Endothelial cell of umbilical vein (primary cell): ENCODE measurements around the gene TMSB10. TPM values are rescaled to one million over a fixed set of nuclear protein-coding genes. Genes with fewer than 3 reads are reported as not detected.

ENCODE experiments used
- BruUV-seq: library from RNA; stranded (reverse); fragments of 400-500 nt; replicated peaks from 2 replicates; lab custom pipeline; 2021; lab: Mats Ljungman, UMichigan
- CTCF ChIA-PET: fragments of 300-600, 350-600 bp; sonication (Branson Sonifier 250); formaldehyde crosslinking; loops from one replicate; lab custom pipeline; 2021; ENCODE audit warnings: antibody characterized with exemption, inconsistent platforms; lab: Charles Lee
- POLR2A ChIA-PET: fragments of 300-600, 350-600 bp; sonication (Branson Sonifier 250); formaldehyde crosslinking; loops from one replicate; lab custom pipeline; 2021; ENCODE audit warnings: antibody characterized with exemption, inconsistent platforms; lab: Charles Lee
- DNase-seq: peaks from one replicate; pipeline ENCODE4 v3.0.0-alpha.2; 2011; ENCODE audit warnings: low read depth, low spot score
- FAIRE-seq: peaks from 2 replicates; lab custom pipeline; 2011; peaks lifted over from hg19 to GRCh38; lab: Jason Lieb, UNC
- H2AFZ ChIP-seq: 2 replicates; pipeline ENCODE4 v1.6.0; 2012; ENCODE audit warnings: low read depth, low read length, control low read depth, inconsistent platforms
- H3K27ac ChIP-seq: 2 replicates; pipeline ENCODE4 v1.5.1; 2011; ENCODE audit warnings: low read depth, mild to moderate bottlenecking, control low read depth, low read length, moderate library complexity; ENCODE audit not compliant: insufficient read depth
- H3K27me3 ChIP-seq, 2 experiments: 2 replicates each; pipeline versions ENCODE4 v1.6.0 to v1.6.1; 2011; ENCODE audit warnings: low read length in 2 of 2, mixed read lengths in 1 of 2; ENCODE audit not compliant: control insufficient read depth in 2 of 2, insufficient read depth in 2 of 2
- H3K36me3 ChIP-seq, 2 experiments: 2 replicates in 1 of 2; 3 replicates in 1 of 2; pipeline ENCODE4 v1.5.1; 2011; ENCODE audit warnings: low read length in 2 of 2, mild to moderate bottlenecking in 1 of 2, moderate library complexity in 1 of 2; ENCODE audit not compliant: control insufficient read depth in 2 of 2, insufficient read depth in 2 of 2; ENCODE audit errors: extremely low read depth in 1 of 2
- H3K4me1 ChIP-seq: 3 replicates; pipeline ENCODE4 v1.5.1; 2011; ENCODE audit warnings: mild to moderate bottlenecking, low read length; ENCODE audit not compliant: control insufficient read depth, insufficient read depth; ENCODE audit errors: extremely low read depth
- H3K4me2 ChIP-seq: 2 replicates; pipeline ENCODE4 v1.6.1; 2011; ENCODE audit warnings: low read length, control low read depth, mixed read lengths; ENCODE audit not compliant: insufficient read depth
- H3K4me3 ChIP-seq, 3 experiments: fragments of 200-600 bp in 1 of 3; sonication (generic), shearing (Covaris generic) in 1 of 3; replicated peaks in 1 of 3; 2 replicates each; pipeline ENCODE4 v1.5.1; 2011 to 2016; ENCODE audit warnings: control low read depth in 3 of 3, low read length in 3 of 3, mild to moderate bottlenecking in 2 of 3, inconsistent platforms in 1 of 3, low read depth in 1 of 3, moderate library complexity in 1 of 3; ENCODE audit not compliant: insufficient read depth in 1 of 3
- H3K79me2 ChIP-seq: 2 replicates; pipeline ENCODE4 v1.6.0; 2012; ENCODE audit warnings: low read length, inconsistent platforms; ENCODE audit not compliant: control insufficient read depth, insufficient read depth
- H3K9ac ChIP-seq: replicated peaks from 2 replicates; pipeline ENCODE3; 2011; ENCODE audit warnings: low read length, control low read depth; ENCODE audit not compliant: insufficient read depth; ENCODE audit errors: extremely low read depth
- H3K9me1 ChIP-seq: replicated peaks from 3 replicates; pipeline ENCODE4 v1.6.0; 2011; ENCODE audit warnings: mild to moderate bottlenecking, low read length; ENCODE audit not compliant: control insufficient read depth, insufficient read depth; ENCODE audit errors: extremely low read depth
- H3K9me3 ChIP-seq: replicated peaks from 2 replicates; pipeline ENCODE4 v1.5.1; 2012; ENCODE audit warnings: low read length, inconsistent platforms; ENCODE audit not compliant: control insufficient read depth, insufficient read depth
- H4K20me1 ChIP-seq: replicated peaks from 2 replicates; pipeline ENCODE3; 2011; ENCODE audit warnings: mild to moderate bottlenecking, low read length; ENCODE audit not compliant: control insufficient read depth, insufficient read depth; ENCODE audit errors: extremely low read depth
- CTCF ChIP-seq, 2 donors: IDR thresholded peaks; 1 replicate in 1 of 2; 2 replicates in 1 of 2; pipeline ENCODE4 v1.5.1; 2011; ENCODE audit warnings: low read length in 2 of 2, mild to moderate bottlenecking in 2 of 2, moderate library complexity in 2 of 2, control low read depth in 1 of 2, inconsistent platforms in 1 of 2, low read depth in 1 of 2; ENCODE audit not compliant: insufficient read depth in 1 of 2; ENCODE audit errors: extremely low read depth in 1 of 2
- EZH2 ChIP-seq: IDR thresholded peaks from 2 replicates; pipeline ENCODE4 v1.6.1; 2012; ENCODE audit warnings: borderline replicate concordance, low read depth, mild to moderate bottlenecking, moderate library complexity, low read length, inconsistent platforms; ENCODE audit not compliant: severe bottlenecking
- FOS ChIP-seq: IDR thresholded peaks from 2 replicates; pipeline ENCODE4 v1.6.1; 2011; ENCODE audit warnings: mild to moderate bottlenecking, low read length, moderate library complexity, borderline replicate concordance; ENCODE audit not compliant: insufficient read depth
- GATA2 ChIP-seq: IDR thresholded peaks from 2 replicates; pipeline ENCODE4 v1.7.0; 2011; ENCODE audit warnings: low read depth, mild to moderate bottlenecking, moderate library complexity, mixed read lengths, low read length; ENCODE audit not compliant: insufficient read length, insufficient read depth
- JUN ChIP-seq: IDR thresholded peaks from 2 replicates; pipeline ENCODE4 v1.6.1; 2011; ENCODE audit warnings: borderline replicate concordance, low read depth; ENCODE audit not compliant: insufficient read length, insufficient read depth
- MAX ChIP-seq: IDR thresholded peaks from 2 replicates; pipeline ENCODE4 v1.6.1; 2011; ENCODE audit not compliant: insufficient read depth, insufficient read length
- MYC ChIP-seq: IDR thresholded peaks from one replicate; pipeline ENCODE4 v1.6.1; 2011; ENCODE audit warnings: mild to moderate bottlenecking, low read depth, low read length
- POLR2A ChIP-seq: IDR thresholded peaks from 2 replicates; pipeline ENCODE4 v1.6.1; 2012; ENCODE audit warnings: low read depth, mild to moderate bottlenecking, control low read depth, low read length
- POLR2AphosphoS5 ChIP-seq: IDR thresholded peaks from 2 replicates; pipeline ENCODE4 v1.6.1; 2012; ENCODE audit warnings: low read depth, mild to moderate bottlenecking, control low read depth, low read length, moderate library complexity; ENCODE audit not compliant: insufficient read depth
- dilution Hi-C: fragments of 300-500 bp; cut with MboI; formaldehyde crosslinking; loops from one replicate; pipeline ENCODE4 v1.15.0; 2019; ENCODE audit warnings: low sequenced_read_pairs; ENCODE audit not compliant: extremely low pct_ligation_motif_present
- intact Hi-C: fragments of 100-400 bp; cut with micrococcal nuclease; formaldehyde crosslinking; loops from one replicate; pipeline ENCODE4 v1.10.0; 2022
- polyA plus RNA-seq, 4 experiments: library from polyadenylated mRNA; depleted of rRNA in 3 of 4; stranded (reverse) in 3 of 4; unstranded in 1 of 4; fragments of >200 nt; gene quantifications; 2 replicates each; pipeline versions ENCODE4 v1.2.1 to v1.2.3, GENCODE V29; 2011 to 2012; ENCODE audit warnings: missing spikeins in 1 of 4
- total RNA-seq: library from RNA; stranded (reverse); gene quantifications from 2 replicates; pipeline ENCODE4 v1.2.3, GENCODE V29; 2021

The TMSB10 gene
- total and polyA plus RNA-seq, 2 donors (not counting 3 experiments of a cell fraction or from before 2014, with no cell fraction given), result 2,774 to 4,015 TPM

GRCh38 chr2:84925724-84926376 is 20.4 kb downstream of the TMSB10 start:
- H3K27ac ChIP-seq, result no peak overlapping the region
- no peaks in the 10 kb centered on the region for H3K9me1 ChIP-seq
- ChIA-PET CTCF (interaction anchor here (0.6 to 3.3 kb wide), 50 partner anchors 9 to 431 kb away, joined by 3 to 61 read pairs (median 4); partner anchors contain the start of genes KCMF1, TMSB10 and TRABD2A), POLR2A (interaction anchor here (0.6 to 2.7 kb wide), 4 partner anchors 19 to 44 kb away, joined by 4 to 16 read pairs (median 7); partner anchors contain the start of gene TMSB10)
- DNase-seq (peak; percentile 87), FAIRE-seq (peak; percentile 95)
- H2AFZ ChIP-seq, result peak overlapping the region; percentile 80
- dilution Hi-C loops, result no loop called here
- peak; percentile 64 for TF ChIP-seq POLR2AphosphoS5
- peak; percentile 38 for TF ChIP-seq MAX
- TF ChIP-seq GATA2, result no peak
- peak; percentile 94 to 98 for TF ChIP-seq CTCF (IDR thresholded peaks at IDR 0.05; ENCODE audit: extremely low read depth in 1 of 2, insufficient read depth in 1 of 2, low read depth in 1 of 2, low read length in 2 of 2)
- TF ChIP-seq JUN, result no peak
- TF ChIP-seq POLR2A, result no peak
- TF ChIP-seq MYC, result peak; percentile 19
- no peak for TF ChIP-seq EZH2
- TF ChIP-seq FOS, result no peak
- H3K36me3 ChIP-seq, result no peaks in the 10 kb centered on the region
- no TSS peak for BruUV-seq
- no peak overlapping the region for H3K9ac ChIP-seq
- no peaks in the 10 kb centered on the region for H3K79me2 ChIP-seq
- H3K4me3 ChIP-seq, result peak overlapping the region in 1 of 3 experiments; percentile 1
- H3K4me1 ChIP-seq, result peaks cover 26% of the 10 kb centered on the region
- no peaks in the 10 kb centered on the region for H3K9me3 ChIP-seq
- H3K27me3 ChIP-seq, result no peaks in the 10 kb centered on the region
- no peaks in the 10 kb centered on the region for H4K20me1 ChIP-seq
- intact Hi-C loops, result loop anchor here (2.0 to 5.0 kb wide), 3 partner anchors 141 to 373 kb away; no protein-coding TSS in a partner anchor
- peak overlapping the region; percentile 56 for H3K4me2 ChIP-seq
